HepG2 (cell line): Measurements from ENCODE around the gene DDX46. TPM values are rescaled to one million over a fixed set of nuclear protein-coding genes. Genes with fewer than 3 reads are reported as not detected.
A peak's percentile ranks its signal among the peaks of the same experiment; 100 is the strongest.

Experiments
- BORCS8-MEF2B ChIP-seq: sonication (generic); formaldehyde crosslinking; IDR thresholded peaks from 2 replicates; pipeline ENCODE4 v1.8.0; 2022; ENCODE audit warnings: mild to moderate bottlenecking, missing genetic modification reagents
- CENPX ChIP-seq: sonication (generic); formaldehyde crosslinking; IDR thresholded peaks from 2 replicates; pipeline ENCODE4 v1.9.0; 2021; ENCODE audit warnings: mild to moderate bottlenecking, missing genetic modification reagents, moderate library complexity
- DZIP1 ChIP-seq: sonication (generic); formaldehyde crosslinking; IDR thresholded peaks from 2 replicates; pipeline ENCODE4 v1.5.0; 2020; ENCODE audit warnings: mild to moderate bottlenecking, missing genetic modification reagents
- GMEB2 ChIP-seq: IDR thresholded peaks from 2 replicates; pipeline ENCODE4 v1.6.1; 2016; ENCODE audit warnings: missing biosample characterization, missing genetic modification reagents, low read depth
- REPIN1 ChIP-seq: sonication (generic); formaldehyde crosslinking; IDR thresholded peaks from 2 replicates; pipeline ENCODE4 v1.8.0; 2022; ENCODE audit warnings: missing genetic modification reagents, low read depth, mild to moderate bottlenecking, borderline replicate concordance
- ZMYM2 ChIP-seq: sonication (generic); formaldehyde crosslinking; IDR thresholded peaks from 2 replicates; pipeline ENCODE4 v1.8.0; 2022; ENCODE audit warnings: mild to moderate bottlenecking, missing genetic modification reagents
- ZNF362 ChIP-seq: sonication (generic); formaldehyde crosslinking; IDR thresholded peaks from 2 replicates; pipeline ENCODE4 v1.4.0; 2020; ENCODE audit warnings: missing genetic modification reagents, mild to moderate bottlenecking, borderline replicate concordance
- ZNF704 ChIP-seq: sonication (generic); formaldehyde crosslinking; IDR thresholded peaks from 2 replicates; pipeline ENCODE4 v1.8.1; 2023; ENCODE audit warnings: mild to moderate bottlenecking, inconsistent platforms, moderate library complexity, missing genetic modification reagents, borderline replicate concordance
- ZNF777 ChIP-seq: sonication (generic); formaldehyde crosslinking; IDR thresholded peaks from 2 replicates; pipeline ENCODE4 v1.4.0; 2020; ENCODE audit warnings: missing genetic modification reagents
- ZNF800 ChIP-seq: sonication (generic); formaldehyde crosslinking; IDR thresholded peaks from 2 replicates; pipeline ENCODE4 v1.4.0; 2020; ENCODE audit warnings: missing genetic modification reagents
- ZUFSP ChIP-seq: sonication (generic); formaldehyde crosslinking; IDR thresholded peaks from 2 replicates; pipeline ENCODE4 v1.9.0; 2021; ENCODE audit warnings: missing genetic modification reagents, mild to moderate bottlenecking, borderline replicate concordance
- ZXDC ChIP-seq: sonication (generic); formaldehyde crosslinking; IDR thresholded peaks from 2 replicates; pipeline ENCODE4 v1.5.0; 2020; ENCODE audit warnings: mild to moderate bottlenecking, missing genetic modification reagents
- polyA plus RNA-seq, 8 experiments: library from polyadenylated mRNA; depleted of rRNA in 3 of 8; stranded (reverse) in 7 of 8; unstranded in 1 of 8; fragments of >200 nt; fragmentation: Illumina TruSeq in 4 of 8; extraction: Trizol in 4 of 8; gene quantifications; 2 replicates each; pipeline versions ENCODE4 v1.2.1 to v1.2.3, GENCODE V29; 2011 to 2016; ENCODE audit warnings: low read depth in 4 of 8, missing spikeins in 1 of 8, mixed read lengths in 1 of 8; ENCODE audit not compliant: insufficient read depth in 1 of 8
- total RNA-seq, 5 experiments: library from RNA; depleted of rRNA; stranded (reverse); fragments of >200 nt; fragmentation: Illumina TruSeq; extraction: Trizol; gene quantifications; 2 replicates each; pipeline ENCODE4 v1.2.3, GENCODE V29; 2016; ENCODE audit warnings: low read depth in 1 of 5

The DDX46 gene
- total and polyA plus RNA-seq, 2 of the 13 experiments (the other 11 are each of a cell fraction or from before 2014, with no cell fraction given), result 27.3 to 59.3 TPM

GRCh38 chr5:134738133-134738962 is 20.2 kb upstream of the DDX46 start, which contains the start of gene CAMLG (continued):
- TF ChIP-seq REPIN1 (CRISPR knock-in tag), result peak; percentile 96
- TF ChIP-seq ZUFSP (CRISPR knock-in tag), result no peak
- TF ChIP-seq BORCS8-MEF2B (CRISPR knock-in tag), result peak; percentile 96
- peak; percentile 83 for TF ChIP-seq ZMYM2 (CRISPR knock-in tag)
- TF ChIP-seq ZNF800, result peak; percentile 78
- TF ChIP-seq GMEB2, result peak; percentile 91
- peak; percentile 94 for TF ChIP-seq ZNF777 (CRISPR knock-in tag)
- TF ChIP-seq CENPX (CRISPR knock-in tag), result no peak
- TF ChIP-seq DZIP1 (CRISPR knock-in tag), result no peak; the same call in 1 of the 2 replicates
- TF ChIP-seq ZNF704, result no peak
- peak; percentile 72; the same call in 1 of the 2 replicates for TF ChIP-seq ZXDC (CRISPR knock-in tag)
- peak; percentile 77; the same call in 1 of the 2 replicates for TF ChIP-seq ZNF362 (CRISPR knock-in tag)
